SK-N-SH treated with all-trans-retinoic acid at 6 μM for 48 hours (cell line): Measurements from ENCODE around the gene SMPD4.
"Not testable (repeated sequence)": the region's sequence is repeated elsewhere in the genome, so short reads cannot be mapped to it uniquely, and the experiment has no call there.

Source experiments
- CSDC2 ChIP-seq: fragments of 250-450 bp; sonication (Bioruptor Pico); IDR thresholded peaks from 2 replicates; pipeline ENCODE4 v1.5.0; 2020; ENCODE audit warnings: mild to moderate bottlenecking, moderate library complexity
- ZFP30 ChIP-seq: fragments of 450-650 bp; formaldehyde crosslinking; IDR thresholded peaks from 2 replicates; pipeline ENCODE4 v1.5.0; 2022; ENCODE audit warnings: mild to moderate bottlenecking, moderate library complexity

DNA sequence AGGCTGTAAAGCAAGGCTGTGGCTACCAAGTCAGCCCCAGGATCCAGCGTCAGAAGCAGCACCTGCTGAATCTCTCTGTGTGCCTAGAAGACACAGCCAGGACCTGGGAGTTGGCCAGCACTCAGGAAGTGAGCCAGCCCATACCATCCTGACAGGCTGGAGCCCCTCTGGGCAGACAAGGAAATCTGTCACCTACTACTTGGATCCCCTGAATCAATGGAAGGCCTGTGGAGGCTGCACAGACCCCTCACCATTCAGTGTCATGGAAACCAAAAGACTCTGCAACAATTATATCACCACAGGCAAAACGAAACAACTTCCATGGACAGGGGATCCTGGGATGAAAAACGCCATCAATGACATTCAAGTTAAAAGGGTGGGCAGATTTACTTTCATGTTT, 14.8 kb downstream of the SMPD4 start:
- not testable (repeated sequence) for TF ChIP-seq CSDC2, ZFP30 (CRISPR knock-in tag)
